Epithelial cell of esophagus (primary cell): Measurements from ENCODE around the gene AMDHD2.
"Not testable (repeated sequence)": the region's sequence is repeated elsewhere in the genome, so short reads cannot be mapped to it uniquely, and the experiment has no call there.

Experiments used
- DNase-seq: peaks from one replicate; pipeline ENCODE4 v3.0.0; 2010; ENCODE audit warnings: low read depth
- H3K4me3 ChIP-seq: 2 replicates; pipeline ENCODE4 v1.5.1; 2011; ENCODE audit warnings: mild to moderate bottlenecking, low read length, control low read depth
- CTCF ChIP-seq: IDR thresholded peaks from 2 replicates; pipeline ENCODE4 v1.5.1; 2011; ENCODE audit warnings: low read depth, mild to moderate bottlenecking, low read length, control low read depth, inconsistent platforms; ENCODE audit not compliant: insufficient read depth; ENCODE audit errors: missing control alignments

Gene AMDHD2

DNA sequence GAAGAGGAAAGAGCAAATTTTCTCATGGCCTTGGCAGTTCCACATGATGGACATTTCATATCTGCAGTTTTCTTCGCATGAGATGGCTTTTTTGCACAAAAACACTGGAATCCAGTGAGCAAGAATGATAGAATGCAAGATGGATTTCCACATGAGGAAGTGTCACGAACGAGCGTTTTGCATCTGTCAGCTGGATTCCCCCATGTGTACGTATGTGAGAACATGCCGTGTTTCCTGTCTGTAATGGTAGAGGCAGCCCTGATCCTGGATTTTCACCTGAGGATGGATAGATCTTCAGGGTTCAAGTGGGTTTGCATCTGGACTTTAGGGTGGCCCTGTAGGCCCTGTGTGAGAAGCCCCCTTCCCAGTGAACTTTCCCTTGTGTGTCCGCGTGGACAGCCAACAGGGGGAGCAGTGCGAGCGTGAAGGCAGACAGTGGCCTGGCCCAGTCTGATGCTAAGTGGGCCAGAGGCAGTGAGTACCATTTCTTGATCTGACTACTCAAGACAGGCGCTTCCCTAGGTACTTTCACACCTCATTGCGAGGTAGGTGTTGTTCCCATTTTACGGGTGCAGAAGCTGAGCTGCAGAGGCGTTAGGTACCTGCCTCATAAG is 19.8 kb downstream of the AMDHD2 start:
- DNase-seq: peak; percentile 32
- not testable (repeated sequence) for H3K4me3 ChIP-seq
- peak; percentile 38 for TF ChIP-seq CTCF

DNA sequence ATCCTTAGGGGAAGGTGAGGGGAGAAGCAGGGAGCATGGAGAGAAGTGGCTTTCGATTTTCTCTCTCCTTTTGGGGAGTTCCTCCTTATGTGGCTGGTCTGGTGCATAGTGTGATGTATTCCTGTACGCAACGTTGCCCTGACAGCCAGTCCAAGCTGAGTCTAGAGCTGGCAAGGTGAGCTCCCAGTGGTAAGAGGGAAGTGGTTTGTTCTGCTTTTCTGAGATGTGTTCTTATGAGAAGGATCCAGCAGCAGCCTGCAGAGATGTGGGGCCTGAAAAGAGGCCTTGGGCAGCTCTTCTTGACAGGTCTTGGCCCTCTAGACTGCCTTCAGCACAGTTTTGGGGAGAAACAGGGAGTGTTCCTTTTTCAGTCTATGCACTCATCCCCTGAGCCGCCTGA is 20.7 kb downstream of the AMDHD2 start:
- not testable (repeated sequence) for DNase-seq, H3K4me3 ChIP-seq

GRCh38 chr16:2541409-2541808 is 21.2 kb downstream of the AMDHD2 start:
- H3K4me3 ChIP-seq, DNase-seq: not testable (repeated sequence)

DNA sequence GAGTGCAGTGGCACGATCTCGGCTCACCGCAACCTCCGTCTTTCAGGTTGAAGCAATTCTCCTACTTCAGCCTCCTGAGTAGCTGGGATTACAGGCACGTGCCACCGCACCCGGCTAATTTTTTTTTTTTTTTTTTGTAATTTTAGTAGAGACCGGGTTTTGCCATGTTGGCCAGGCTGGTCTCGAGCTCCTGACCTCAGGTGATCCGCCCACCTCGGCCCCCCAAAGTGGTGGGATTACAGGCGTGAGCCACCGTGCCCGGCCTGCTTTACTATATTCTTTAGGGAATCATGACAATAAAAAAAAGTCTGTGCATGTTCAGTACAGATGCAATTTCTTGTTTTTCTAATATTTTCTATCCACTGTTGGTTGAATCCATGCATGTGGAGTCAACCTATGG is 23.6 kb downstream of the AMDHD2 start:
- not testable (repeated sequence) for DNase-seq, H3K4me3 ChIP-seq

DNA sequence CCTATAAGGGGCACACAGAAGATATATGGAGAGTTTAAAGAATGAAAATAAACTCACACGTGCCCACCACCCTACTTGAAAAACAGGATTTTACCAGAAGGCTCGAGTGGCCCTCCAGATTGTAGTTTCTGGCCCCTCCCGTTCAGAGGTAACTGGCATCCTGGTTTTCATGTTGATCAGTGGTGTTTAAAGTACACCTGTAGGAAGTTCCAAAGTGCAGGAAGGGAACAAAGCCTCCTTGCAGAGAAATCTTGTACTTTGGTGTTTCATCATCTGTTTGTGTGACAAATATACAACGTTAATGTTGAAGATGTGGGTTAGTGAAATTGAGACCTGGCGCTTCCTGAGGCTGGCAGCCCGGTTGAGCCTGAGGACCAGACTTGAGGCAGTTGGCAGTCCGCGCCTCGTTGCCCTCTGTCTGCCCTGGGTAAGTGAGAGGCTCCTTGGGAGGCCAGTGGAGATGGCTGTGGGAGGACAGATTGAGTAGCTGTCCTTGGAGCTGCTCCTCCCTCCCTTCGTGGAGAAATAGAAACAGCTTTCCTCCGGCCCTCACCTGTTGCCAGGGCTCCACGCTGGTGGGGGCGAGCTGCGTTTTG is 30.2 kb downstream of the AMDHD2 start:
- H3K4me3 ChIP-seq, DNase-seq: not testable (repeated sequence)

GRCh38 chr16:2551420-2551889 is 31.3 kb downstream of the AMDHD2 start:
- TF ChIP-seq CTCF: peak; percentile 20
- H3K4me3 ChIP-seq: not testable (repeated sequence)
- DNase-seq: peak; percentile 57

GRCh38 chr16:2554709-2555425 is 34.7 kb downstream of the AMDHD2 start:
- not testable (repeated sequence) for H3K4me3 ChIP-seq, DNase-seq

DNA sequence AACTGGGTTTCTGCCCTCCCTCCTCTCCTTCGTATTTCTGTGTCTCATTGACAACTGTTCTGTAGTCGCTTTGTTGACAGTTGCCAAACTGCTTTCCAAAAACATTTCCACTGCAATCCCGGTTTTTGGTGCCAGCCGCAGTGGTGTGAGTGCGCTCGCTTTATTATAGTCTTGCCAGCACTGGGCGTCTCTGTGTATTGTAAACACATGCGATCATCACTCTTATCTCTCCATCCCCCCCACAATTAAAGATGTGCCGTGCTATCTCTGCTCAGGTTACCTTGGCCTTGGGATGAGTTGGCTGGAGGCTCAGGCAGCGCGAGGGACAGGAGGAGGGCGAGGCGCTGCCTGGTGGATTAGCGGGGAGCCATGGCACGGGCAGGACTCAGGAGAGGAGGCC is 37.0 kb downstream of the AMDHD2 start:
- H3K4me3 ChIP-seq, DNase-seq: not testable (repeated sequence)

DNA sequence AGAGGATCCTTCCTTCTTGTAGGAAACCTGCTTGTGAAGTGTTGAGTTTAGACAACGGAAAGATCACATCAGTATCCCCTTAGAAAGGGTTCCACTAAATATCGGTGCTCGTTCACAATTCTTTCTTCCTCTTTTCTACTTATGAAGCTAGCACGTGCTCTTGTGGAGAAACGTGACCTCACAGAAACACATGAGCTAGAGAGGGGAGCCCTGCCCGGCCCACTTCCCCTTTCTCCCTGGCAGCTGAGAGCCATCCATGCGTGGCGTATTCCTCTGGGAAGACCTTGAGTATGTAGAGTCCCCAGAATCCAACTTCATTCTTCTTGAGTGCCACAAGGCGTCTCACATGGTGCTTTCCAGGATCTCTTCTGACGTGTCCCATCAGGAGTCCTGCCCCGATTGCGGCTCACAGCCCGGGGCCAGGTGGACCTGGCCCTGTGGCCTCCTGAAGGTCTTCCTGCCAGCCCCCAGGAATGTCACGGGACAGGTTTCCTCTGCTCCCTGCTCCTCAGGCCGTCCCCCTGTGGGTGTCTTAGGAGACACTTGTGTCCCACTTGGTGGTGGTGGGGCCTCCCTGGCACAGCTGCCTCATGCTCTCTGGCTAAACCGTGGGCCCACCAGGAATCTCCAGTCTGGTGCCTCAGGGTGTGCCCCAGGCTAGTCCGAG is 40.1 kb downstream of the AMDHD2 start:
- not testable (repeated sequence) for H3K4me3 ChIP-seq, DNase-seq

DNA sequence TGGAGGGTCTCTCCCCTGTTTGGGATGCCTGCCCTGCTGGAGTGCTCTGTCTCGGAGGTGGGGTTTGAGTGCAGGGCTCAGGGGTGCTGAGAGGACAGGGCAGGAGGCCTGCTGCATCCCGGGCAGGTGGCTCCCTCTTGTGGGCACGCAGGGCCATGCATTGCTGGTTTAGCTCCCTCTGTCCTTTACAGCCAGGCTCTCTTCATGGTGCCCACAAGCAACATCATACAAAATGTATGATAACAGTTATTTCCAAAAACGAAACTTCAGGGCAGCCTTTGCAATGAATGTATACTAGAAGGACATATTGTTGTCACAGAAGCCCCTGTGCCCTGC is 40.6 kb downstream of the AMDHD2 start:
- TF ChIP-seq CTCF: peak; percentile 31
- DNase-seq, H3K4me3 ChIP-seq: not testable (repeated sequence)

DNA sequence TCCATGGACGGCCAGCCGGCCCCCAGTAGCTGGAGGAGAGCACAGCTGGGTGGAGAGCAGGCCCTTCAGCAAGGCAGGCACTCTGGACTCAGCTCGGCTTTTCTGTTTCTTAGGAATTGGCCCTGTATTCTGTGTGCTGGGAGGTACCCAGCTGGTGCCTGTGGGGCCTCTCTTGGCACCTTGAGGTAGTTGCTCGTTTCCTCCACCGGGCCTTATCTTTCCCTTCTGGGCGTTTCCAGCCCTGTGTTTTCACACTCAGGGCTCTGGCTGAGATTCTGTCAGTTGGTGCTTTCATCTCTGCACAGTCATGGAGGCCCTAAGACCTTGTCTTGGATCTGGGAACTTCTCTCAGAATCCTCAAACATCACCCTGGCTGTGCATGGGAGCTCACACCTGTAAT is 47.3 kb downstream of the AMDHD2 start:
- H3K4me3 ChIP-seq, DNase-seq: not testable (repeated sequence)

DNA sequence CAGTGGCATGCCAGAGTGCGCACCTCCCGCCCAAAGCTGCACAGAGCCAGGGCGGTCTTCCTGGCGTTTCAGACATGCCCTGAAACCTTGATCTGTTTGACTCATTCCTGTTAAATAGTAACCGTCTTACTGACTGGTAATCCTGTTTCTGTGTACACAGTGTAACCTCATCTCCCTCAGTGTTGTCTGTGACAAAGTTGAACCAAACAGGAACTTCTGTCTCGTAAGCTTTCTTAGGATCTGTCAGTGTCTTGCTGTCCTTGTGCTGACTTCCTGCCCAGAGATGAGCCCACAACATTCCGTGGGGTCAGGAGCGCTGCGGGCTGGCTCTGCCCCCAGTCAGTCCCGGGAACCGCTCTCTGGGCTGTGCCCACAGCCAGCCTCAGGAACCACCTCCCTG is 48.4 kb downstream of the AMDHD2 start:
- H3K4me3 ChIP-seq, DNase-seq: not testable (repeated sequence)

DNA sequence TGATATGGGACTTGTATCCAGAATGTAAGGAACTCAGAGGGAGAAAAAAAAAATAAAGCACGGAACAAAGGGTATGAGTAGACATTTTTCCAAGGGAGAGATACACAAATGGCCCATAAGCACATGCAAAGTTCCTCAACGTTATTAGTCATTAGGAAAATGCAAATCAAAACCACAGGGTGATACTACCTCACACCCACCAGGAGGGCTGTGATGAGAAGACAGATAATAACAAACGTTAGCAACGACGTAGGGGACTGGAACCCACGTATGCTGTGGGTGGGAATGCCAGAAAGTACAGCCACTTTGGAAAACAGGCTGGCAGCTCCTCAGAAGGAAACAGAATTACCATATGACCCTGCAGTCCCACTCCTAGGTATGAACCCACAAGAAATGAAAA is 52.5 kb downstream of the AMDHD2 start:
- DNase-seq, H3K4me3 ChIP-seq: not testable (repeated sequence)

DNA sequence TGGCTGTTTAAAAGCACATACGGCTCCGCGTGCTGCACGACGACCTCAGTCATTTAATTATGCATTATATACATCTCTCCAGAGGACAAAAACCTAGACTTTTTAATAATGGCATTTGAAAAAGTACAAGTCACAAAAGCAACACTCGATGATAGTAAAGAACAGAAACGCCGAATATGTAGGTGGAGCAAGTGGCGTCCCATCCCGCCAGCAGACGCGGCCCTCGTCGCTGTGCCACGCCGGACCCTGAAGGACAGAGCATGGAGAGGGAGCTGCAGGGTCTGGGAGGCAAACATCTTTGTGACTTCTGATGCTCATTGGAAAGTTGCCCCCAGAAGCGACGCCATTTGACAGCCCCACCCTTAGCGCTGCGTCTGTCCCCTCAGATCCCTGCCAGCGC is 55.7 kb downstream of the AMDHD2 start:
- DNase-seq, H3K4me3 ChIP-seq: not testable (repeated sequence)

DNA sequence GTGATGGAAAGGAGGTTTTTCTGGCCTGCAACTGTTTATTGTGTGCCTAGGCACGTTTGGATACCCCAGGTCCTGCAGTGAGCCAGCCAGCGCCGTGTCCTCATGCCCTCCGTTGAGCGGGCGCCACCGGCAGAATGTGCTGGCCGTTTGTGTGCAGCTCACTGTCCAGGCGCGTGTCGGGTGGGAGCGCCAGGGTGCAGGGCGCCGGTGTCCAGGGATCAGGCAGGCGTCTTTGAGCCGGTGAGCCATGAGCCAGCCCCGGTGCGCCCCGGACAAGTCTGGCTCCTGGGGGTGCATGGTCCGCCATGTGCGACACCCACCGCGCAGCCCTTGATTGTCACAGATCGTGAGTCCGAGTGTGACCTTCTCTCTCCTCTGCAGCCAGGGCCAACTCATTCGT is 56.9 kb downstream of the AMDHD2 start:
- DNase-seq, H3K4me3 ChIP-seq: not testable (repeated sequence)
